HG02840 (cell line): ENCODE data around the gene CMTM5.

Experiments used
- ATAC-seq: cut with Tn5 transposase; IDR thresholded peaks from one replicate; pipeline ENCODE4 v1.9.1; 2021; ENCODE audit warnings: mild to moderate bottlenecking, moderate library complexity, moderate number of reproducible peaks; ENCODE audit not compliant: unreplicated experiment, low FRiP score

Gene CMTM5

GRCh38 chr14:23357261-23357660, 19.6 kb upstream of the CMTM5 start:
- no peak for ATAC-seq

GRCh38 chr14:23358042-23358441, 18.8 kb upstream of the CMTM5 start:
- ATAC-seq: no peak

- no peak for ATAC-seq
These were observed 18.2 kb upstream of the CMTM5 start for GRCh38 chr14:23358553-23359166.

GRCh38 chr14:23359167-23359626, 17.6 kb upstream of the CMTM5 start:
- no peak for ATAC-seq

GRCh38 chr14:23359722-23360447, 17.0 kb upstream of the CMTM5 start:
- no peak for ATAC-seq

GRCh38 chr14:23360496-23360895, 16.4 kb upstream of the CMTM5 start:
- no peak for ATAC-seq

GRCh38 chr14:23361320-23361719, 15.5 kb upstream of the CMTM5 start:
- ATAC-seq: no peak

GRCh38 chr14:23361763-23362162, 15.1 kb upstream of the CMTM5 start:
- ATAC-seq: no peak

GRCh38 chr14:23362200-23362599, 14.6 kb upstream of the CMTM5 start:
- ATAC-seq: no peak

- ATAC-seq: no peak
These were observed 12.4 kb upstream of the CMTM5 start for GRCh38 chr14:23364164-23365035.

- no peak for ATAC-seq
These were observed 11.7 kb upstream of the CMTM5 start, which contains the start of gene EFS for GRCh38 chr14:23365036-23365731. Gene EFS (minus strand): TSS chr14:23365172. CDS start chr14:23365025, 147 bp downstream.

- ATAC-seq: no peak
These were observed 11.0 kb upstream of the CMTM5 start for GRCh38 chr14:23365732-23366425.

GRCh38 chr14:23366426-23366921, 10.4 kb upstream of the CMTM5 start:
- ATAC-seq: no peak

GRCh38 chr14:23370221-23370620, 6.6 kb upstream of the CMTM5 start:
- ATAC-seq: no peak

- no peak for ATAC-seq
These were observed 5.0 kb upstream of the CMTM5 start for GRCh38 chr14:23371865-23372264.

GRCh38 chr14:23372509-23372908, 4.3 kb upstream of the CMTM5 start, which contains the start of gene IL25:
Gene IL25 (plus strand): TSS chr14:23372809.
- no peak for ATAC-seq

GRCh38 chr14:23373041-23373440, 3.8 kb upstream of the CMTM5 start:
- no peak for ATAC-seq

- ATAC-seq: no peak
These were observed 1.2 kb upstream of the CMTM5 start for GRCh38 chr14:23375527-23376251.

GRCh38 chr14:23377198-23377550, 328 bp downstream of the CMTM5 start:
- ATAC-seq: no peak
